ENCODE measurements around the gene GBX2. TPM values are rescaled to one million over a fixed set of nuclear protein-coding genes. Genes with fewer than 3 reads are reported as not detected.

Gene GBX2
- total RNA-seq, 2 experiments from 2014 or later = not detected

- no peak for DNase-seq
- Mint-ChIP-seq H3K36me3 (ENCODE audit: low read depth) (peaks cover 3% of the 10 kb centered on the region), H3K27ac (peak overlapping the region; percentile 41), H3K4me1 (peaks cover 3% of the 10 kb centered on the region), H3K9me3 (no peaks in the 10 kb centered on the region), H3K27me3 (peaks cover 58% of the 10 kb centered on the region), H3K4me3 (no peak overlapping the region)
- ChIA-PET CTCF (interaction anchor here (0.6 kb wide), 1 partner anchor 20 kb away, joined by 3 read pairs; no protein-coding TSS in a partner anchor), POLR2A (no interaction called here)
Observed at GRCh38 chr2:236162031-236162845, 5.9 kb downstream of the GBX2 start.

- CTCF ChIA-PET = no interaction called here
- Mint-ChIP-seq H3K36me3 (ENCODE audit: low read depth) (peaks cover 3% of the 10 kb centered on the region), H3K4me1 (peaks cover 3% of the 10 kb centered on the region), H3K27ac (no peak overlapping the region), H3K27me3 (peaks cover 53% of the 10 kb centered on the region), H3K4me3 (no peak overlapping the region), H3K9me3 (no peaks in the 10 kb centered on the region)
- POLR2A ChIA-PET = no interaction called here
- no peak for DNase-seq
Observed at GRCh38 chr2:236161531-236161930, 6.7 kb downstream of the GBX2 start.

- no peaks in the 10 kb centered on the region for H3K9me3 Mint-ChIP-seq
- DNase-seq = no peak
- POLR2A ChIA-PET = no interaction called here
- peaks cover 49% of the 10 kb centered on the region for H3K27me3 Mint-ChIP-seq
- no peak overlapping the region for H3K4me3 Mint-ChIP-seq
- peaks cover 3% of the 10 kb centered on the region for H3K36me3 Mint-ChIP-seq (ENCODE audit: low read depth)
- no peak overlapping the region for H3K27ac Mint-ChIP-seq
- H3K4me1 Mint-ChIP-seq = peaks cover 1% of the 10 kb centered on the region
- CTCF ChIA-PET = no interaction called here
Observed at GRCh38 chr2:236161082-236161462, 7.1 kb downstream of the GBX2 start.

GRCh38 chr2:236160366-236161081, 7.7 kb downstream of the GBX2 start:
- Mint-ChIP-seq H3K36me3 (ENCODE audit: low read depth) (peaks cover 3% of the 10 kb centered on the region), H3K9me3 (no peaks in the 10 kb centered on the region), H3K27me3 (peaks cover 43% of the 10 kb centered on the region), H3K27ac (no peak overlapping the region), H3K4me3 (no peak overlapping the region), H3K4me1 (peaks cover 1% of the 10 kb centered on the region)
- CTCF ChIA-PET = interaction anchor here (0.7 kb wide), 1 partner anchor 18 kb away, joined by 4 read pairs; no protein-coding TSS in a partner anchor
- DNase-seq = no peak
- POLR2A ChIA-PET = no interaction called here

DNA sequence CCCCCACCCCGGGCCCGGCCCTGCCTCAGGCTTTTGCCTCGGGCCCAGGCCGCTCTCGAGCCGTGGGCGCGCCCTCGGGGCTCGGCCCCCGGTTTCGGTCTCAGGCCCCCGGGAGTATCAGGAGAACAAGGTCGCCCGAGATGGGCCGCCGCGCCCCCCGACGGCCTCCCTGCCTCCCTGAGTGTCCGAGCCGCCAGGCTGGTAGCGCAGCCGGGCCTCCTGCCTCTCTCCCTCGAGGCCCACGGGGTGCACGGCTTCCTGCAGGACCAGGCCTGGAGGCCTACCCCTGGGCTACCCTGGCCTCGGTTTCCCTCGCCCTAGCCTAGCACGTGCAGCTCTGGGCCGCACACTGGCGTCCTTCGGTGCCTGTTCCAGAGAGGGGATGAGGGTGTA, 8.4 kb downstream of the GBX2 start:
- POLR2A ChIA-PET = no interaction called here
- Mint-ChIP-seq H3K36me3 (ENCODE audit: low read depth) (peaks cover 3% of the 10 kb centered on the region), H3K27me3 (peaks cover 36% of the 10 kb centered on the region), H3K4me1 (peaks cover 1% of the 10 kb centered on the region), H3K27ac (no peak overlapping the region), H3K9me3 (no peaks in the 10 kb centered on the region), H3K4me3 (no peak overlapping the region)
- CTCF ChIA-PET = interaction anchor here (0.7 kb wide), 1 partner anchor 19 kb away, joined by 4 read pairs; no protein-coding TSS in a partner anchor
- DNase-seq = no peak

- CTCF ChIA-PET = no interaction called here
- H3K36me3 Mint-ChIP-seq (ENCODE audit: low read depth) = peaks cover 3% of the 10 kb centered on the region
- H3K27me3 Mint-ChIP-seq = peaks cover 38% of the 10 kb centered on the region
Observed at GRCh38 chr2:236158969-236159777, 9.0 kb downstream of the GBX2 start.

GRCh38 chr2:236157815-236158498, 10.2 kb downstream of the GBX2 start:
- Mint-ChIP-seq H3K27me3 (peaks cover 37% of the 10 kb centered on the region), H3K36me3 (ENCODE audit: low read depth) (peaks cover 3% of the 10 kb centered on the region), H3K4me3 (no peak overlapping the region), H3K9me3 (peaks cover 3% of the 10 kb centered on the region), H3K27ac (no peak overlapping the region), H3K4me1 (no peaks in the 10 kb centered on the region)
- CTCF ChIA-PET = interaction anchor here (0.6 kb wide), 1 partner anchor 189 kb away, joined by 3 read pairs; no protein-coding TSS in a partner anchor
- no peak for DNase-seq
- POLR2A ChIA-PET = no interaction called here

More at GRCh38 chr2:236158969-236159777, 9.0 kb downstream of the GBX2 start:
- DNase-seq = no peak
- POLR2A ChIA-PET = no interaction called here
- H3K4me1 Mint-ChIP-seq = no peaks in the 10 kb centered on the region
- no peak overlapping the region for H3K4me3 Mint-ChIP-seq
- H3K9me3 Mint-ChIP-seq = peaks cover 2% of the 10 kb centered on the region
- H3K27ac Mint-ChIP-seq = no peak overlapping the region

DNA sequence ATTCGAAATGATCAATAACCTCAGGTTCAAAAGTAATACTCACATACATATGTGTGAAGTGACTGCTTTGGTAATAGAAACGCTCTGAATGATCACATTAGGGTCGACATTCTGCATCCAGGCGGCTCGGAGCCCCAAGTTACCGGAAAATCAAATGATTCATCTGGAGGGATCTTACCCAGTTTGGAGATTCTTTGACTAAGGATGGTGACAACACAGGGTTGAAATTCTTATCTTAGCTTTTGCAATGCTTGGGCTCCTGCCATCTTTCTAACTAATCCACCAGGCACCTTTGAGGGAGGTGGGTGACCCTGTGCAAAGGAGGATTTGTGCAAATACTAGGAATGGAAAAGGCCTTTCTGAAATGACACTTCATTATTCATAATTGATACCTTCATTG, 10.8 kb downstream of the GBX2 start:
- ChIA-PET POLR2A (no interaction called here), CTCF (no interaction called here)

GRCh38 chr2:236156860-236157194, 11.4 kb downstream of the GBX2 start:
- POLR2A ChIA-PET = no interaction called here
- H3K27ac Mint-ChIP-seq = no peak overlapping the region
- peaks cover 6% of the 10 kb centered on the region for H3K9me3 Mint-ChIP-seq
- H3K4me3 Mint-ChIP-seq = no peak overlapping the region
- no peaks in the 10 kb centered on the region for H3K4me1 Mint-ChIP-seq
- CTCF ChIA-PET = no interaction called here
- DNase-seq = no peak
- peaks cover 28% of the 10 kb centered on the region for H3K27me3 Mint-ChIP-seq
- H3K36me3 Mint-ChIP-seq (ENCODE audit: low read depth) = no peaks in the 10 kb centered on the region

More for the DNA sequence above, 10.8 kb downstream of the GBX2 start:
- Mint-ChIP-seq H3K4me1 (no peaks in the 10 kb centered on the region), H3K9me3 (peaks cover 6% of the 10 kb centered on the region), H3K27ac (no peak overlapping the region), H3K4me3 (no peak overlapping the region), H3K27me3 (peaks cover 33% of the 10 kb centered on the region), H3K36me3 (ENCODE audit: low read depth) (no peaks in the 10 kb centered on the region)
- no peak for DNase-seq

- H3K4me3 Mint-ChIP-seq = no peak overlapping the region
- peaks cover 6% of the 10 kb centered on the region for H3K9me3 Mint-ChIP-seq
- CTCF ChIA-PET = no interaction called here
- peak overlapping the region; percentile 50 for H3K27ac Mint-ChIP-seq
- H3K36me3 Mint-ChIP-seq (ENCODE audit: low read depth) = no peaks in the 10 kb centered on the region
- POLR2A ChIA-PET = no interaction called here
- H3K27me3 Mint-ChIP-seq = peaks cover 24% of the 10 kb centered on the region
- no peaks in the 10 kb centered on the region for H3K4me1 Mint-ChIP-seq
- DNase-seq = no peak
Observed at GRCh38 chr2:236156095-236156859, 11.9 kb downstream of the GBX2 start.

DNA sequence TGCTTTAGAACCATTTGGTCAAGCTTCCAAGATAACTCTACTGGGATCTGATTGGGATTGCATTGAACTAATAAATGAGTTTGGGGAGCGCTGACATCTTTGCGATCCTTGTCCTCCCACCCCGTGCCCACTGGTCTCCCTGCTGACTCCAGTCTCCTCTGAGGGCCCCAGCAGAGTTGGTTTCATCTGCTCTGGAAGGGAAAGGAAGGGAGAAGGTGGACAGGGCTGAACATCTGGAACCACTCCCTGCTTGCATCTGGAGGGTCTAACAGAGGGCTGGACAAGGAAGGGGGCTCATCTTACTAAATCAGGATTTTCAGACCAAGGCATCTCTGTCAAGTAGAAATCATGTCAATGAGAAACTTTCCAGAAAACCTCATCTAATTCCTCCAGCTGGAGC, 12.8 kb downstream of the GBX2 start:
- DNase-seq = no peak
- Mint-ChIP-seq H3K36me3 (ENCODE audit: low read depth) (no peaks in the 10 kb centered on the region), H3K27ac (no peak overlapping the region), H3K4me1 (no peaks in the 10 kb centered on the region), H3K4me3 (no peak overlapping the region), H3K27me3 (peaks cover 23% of the 10 kb centered on the region), H3K9me3 (peaks cover 6% of the 10 kb centered on the region)
- POLR2A ChIA-PET = no interaction called here
- CTCF ChIA-PET = interaction anchor here (0.6 kb wide), 1 partner anchor 193 kb away, joined by 3 read pairs; no protein-coding TSS in a partner anchor

DNA sequence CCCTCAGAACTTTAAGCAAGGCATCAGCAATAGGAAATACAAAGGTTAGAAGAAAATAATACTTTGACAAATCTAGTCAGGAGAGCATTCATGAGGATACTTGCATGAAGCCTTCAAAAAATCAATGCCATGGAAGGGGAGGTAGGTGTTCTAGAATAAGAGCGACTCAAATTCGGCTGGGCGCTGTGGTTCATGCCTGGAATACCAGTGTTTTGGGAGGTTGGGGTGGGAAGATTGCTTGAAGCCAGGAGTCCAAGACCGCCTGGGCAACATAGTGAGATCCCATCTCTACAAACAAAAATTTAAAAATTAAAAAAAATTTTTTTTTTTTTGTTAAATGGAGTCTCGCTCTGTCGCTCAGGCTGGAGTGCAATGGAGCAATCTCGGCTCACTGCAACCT, 21.8 kb downstream of the GBX2 start:
- H3K27me3 Mint-ChIP-seq = peaks cover 4% of the 10 kb centered on the region
- ChIA-PET POLR2A (no interaction called here), CTCF (no interaction called here)
- no peak overlapping the region for H3K27ac Mint-ChIP-seq
- no peaks in the 10 kb centered on the region for H3K4me1 Mint-ChIP-seq
- no peaks in the 10 kb centered on the region for H3K36me3 Mint-ChIP-seq (ENCODE audit: low read depth)
- no peak overlapping the region for H3K4me3 Mint-ChIP-seq
- no peak for DNase-seq
- H3K9me3 Mint-ChIP-seq = no peaks in the 10 kb centered on the region

Measured in activated CD4-positive, alpha-beta T cell treated with anti-CD3 and anti-CD28 coated beads, Interleukin-2, amount 10 ng/mL, durations not matched to agents 7 days and 5 days (primary cell).